Trophoblast cell (in vitro differentiated cells and primary cell): ENCODE data around the gene VMP1.

ENCODE experiments used
- DNase-seq, 2 donors: peaks; one replicate each; pipeline ENCODE4 v3.0.0-alpha.2; 2016
- H2AFZ ChIP-seq: 2 replicates; pipeline ENCODE4 v1.6.1; 2013; ENCODE audit warnings: low read length, moderate library complexity, mild to moderate bottlenecking; ENCODE audit not compliant: insufficient read depth, poor library complexity
- H2AK5ac ChIP-seq: 2 replicates; pipeline ENCODE4 v1.6.1; 2013; ENCODE audit warnings: mild to moderate bottlenecking, low read length
- H2BK120ac ChIP-seq: 2 replicates; pipeline ENCODE4 v1.6.1; 2013; ENCODE audit warnings: low read length, mild to moderate bottlenecking, moderate library complexity; ENCODE audit not compliant: insufficient read depth, poor library complexity
- H2BK12ac ChIP-seq: 2 replicates; pipeline ENCODE4 v1.6.1; 2013; ENCODE audit warnings: mild to moderate bottlenecking, low read length, moderate library complexity
- H2BK5ac ChIP-seq: 2 replicates; pipeline ENCODE4 v1.6.1; 2013; ENCODE audit warnings: low read length, low read depth, moderate library complexity, mild to moderate bottlenecking; ENCODE audit not compliant: poor library complexity
- H3K14ac ChIP-seq: 2 replicates; pipeline ENCODE4 v1.6.1; 2013; ENCODE audit warnings: mild to moderate bottlenecking, low read length
- H3K18ac ChIP-seq: 2 replicates; pipeline ENCODE4 v1.6.1; 2013; ENCODE audit warnings: mild to moderate bottlenecking, low read length
- H3K23ac ChIP-seq: 2 replicates; pipeline ENCODE4 v1.6.1; 2013; ENCODE audit warnings: low read length
- H3K27ac ChIP-seq: 2 replicates; pipeline ENCODE4 v1.5.1; 2013; ENCODE audit warnings: low read depth, mild to moderate bottlenecking, inconsistent platforms, low read length, moderate library complexity
- H3K27me3 ChIP-seq: 2 replicates; pipeline ENCODE4 v1.6.1; 2013; ENCODE audit warnings: inconsistent platforms, mild to moderate bottlenecking, low read length, moderate library complexity; ENCODE audit not compliant: insufficient read depth
- H3K36me3 ChIP-seq, 2 experiments: 1 replicate in 1 of 2; 2 replicates in 1 of 2; pipeline ENCODE4 v1.6.1; 2013; ENCODE audit warnings: low read length in 2 of 2, mild to moderate bottlenecking in 2 of 2, moderate library complexity in 1 of 2; ENCODE audit not compliant: insufficient read depth in 2 of 2, control insufficient read depth in 1 of 2
- H3K4ac ChIP-seq: 2 replicates; pipeline ENCODE4 v1.6.1; 2013; ENCODE audit warnings: low read depth, mild to moderate bottlenecking, low read length, moderate library complexity
- H3K4me1 ChIP-seq, 2 experiments: 1 replicate in 1 of 2; 2 replicates in 1 of 2; pipeline ENCODE4 v1.6.1; 2013; ENCODE audit warnings: low read length in 2 of 2, mild to moderate bottlenecking in 2 of 2, moderate library complexity in 1 of 2; ENCODE audit not compliant: insufficient read depth in 2 of 2, control insufficient read depth in 1 of 2
- H3K4me2 ChIP-seq: 2 replicates; pipeline ENCODE4 v1.6.1; 2013; ENCODE audit warnings: inconsistent platforms, mild to moderate bottlenecking, low read length, moderate library complexity
- H3K4me3 ChIP-seq: 2 replicates; pipeline ENCODE4 v1.5.1; 2013; ENCODE audit warnings: mild to moderate bottlenecking, low read depth, low read length, inconsistent platforms
- H3K79me1 ChIP-seq: one replicate; pipeline ENCODE4 v1.6.1; 2013; ENCODE audit warnings: low read length
- H3K79me2 ChIP-seq: 2 replicates; pipeline ENCODE4 v1.6.1; 2013; ENCODE audit warnings: low read length, mild to moderate bottlenecking; ENCODE audit not compliant: control insufficient read depth, insufficient read depth, poor library complexity
- H3K9ac ChIP-seq: 2 replicates; pipeline ENCODE4 v1.6.1; 2013; ENCODE audit warnings: mild to moderate bottlenecking, low read length
- H3K9me3 ChIP-seq: 2 replicates; pipeline ENCODE4 v1.6.1; 2013; ENCODE audit warnings: low read depth, mild to moderate bottlenecking, control low read depth, inconsistent platforms, low read length; ENCODE audit not compliant: insufficient read depth
- H4K12ac ChIP-seq: 2 replicates; pipeline ENCODE4 v1.6.1; 2013; ENCODE audit warnings: low read depth, mild to moderate bottlenecking, low read length, moderate library complexity
- H4K8ac ChIP-seq: 2 replicates; pipeline ENCODE4 v1.6.1; 2013; ENCODE audit warnings: low read depth, mild to moderate bottlenecking, low read length, moderate library complexity
- H4K91ac ChIP-seq: one replicate; pipeline ENCODE4 v1.6.1; 2013; ENCODE audit warnings: low read depth, mild to moderate bottlenecking, low read length, moderate library complexity
- WGBS: extraction: QIAGEN DNeasy Blood & Tissue Kit; methylation state at CpG from one replicate; pipeline ENCODE4 v1.1.7; 2013; ENCODE audit warnings: missing lambda C conversion rate; ENCODE audit not compliant: insufficient read length, insufficient coverage; ENCODE audit errors: extremely low coverage; 5-methylcytosine and 5-hydroxymethylcytosine counted together

VMP1 gene

GRCh38 chr17:59842901-59843652, 135.6 kb downstream of the VMP1 start:
- WGBS, result no CpG with 5 or more reads among the region's 13 CpGs

GRCh38 chr17:59844884-59845594, 137.6 kb downstream of the VMP1 start:
- Histone ChIP-seq H3K4me2 (no peak overlapping the region), H4K91ac (no peak overlapping the region), H4K12ac (no peak overlapping the region), H2AK5ac (no peak overlapping the region), H2AFZ (no peak overlapping the region), H4K8ac (no peak overlapping the region), H2BK120ac (no peak overlapping the region), H3K23ac (no peak overlapping the region), H3K4me3 (no peak overlapping the region), H2BK5ac (no peak overlapping the region), H3K9ac (no peak overlapping the region), H3K9me3 (no peaks in the 10 kb centered on the region), H3K27ac (peak overlapping the region; percentile 49), H3K4me1 (peaks cover 8 to 12% of the 10 kb centered on the region in 2 experiments), H3K18ac (no peak overlapping the region), H3K14ac (no peak overlapping the region), H3K36me3 (peaks cover 2 to 7% of the 10 kb centered on the region in 2 experiments), H3K79me2 (no peaks in the 10 kb centered on the region), H2BK12ac (no peak overlapping the region), H3K79me1 (peaks cover 8% of the 10 kb centered on the region), H3K4ac (no peak overlapping the region), H3K27me3 (no peaks in the 10 kb centered on the region)
- no peak for DNase-seq
- no CpG with 5 or more reads among the region's 3 CpGs for WGBS

More at GRCh38 chr17:59842901-59843652, 135.6 kb downstream of the VMP1 start:
- Histone ChIP-seq H2AK5ac (no peak overlapping the region), H3K4me3 (no peak overlapping the region), H3K27ac (peak overlapping the region; percentile 59), H2BK12ac (no peak overlapping the region), H3K23ac (no peak overlapping the region), H3K4me1 (peaks cover 8 to 12% of the 10 kb centered on the region in 2 experiments), H4K91ac (no peak overlapping the region), H3K4me2 (no peak overlapping the region), H3K79me1 (peaks cover 15% of the 10 kb centered on the region), H3K18ac (no peak overlapping the region), H3K14ac (no peak overlapping the region), H3K9me3 (no peaks in the 10 kb centered on the region), H2BK120ac (no peak overlapping the region), H2BK5ac (no peak overlapping the region), H3K79me2 (peaks cover 6% of the 10 kb centered on the region), H3K4ac (no peak overlapping the region), H3K36me3 (peaks cover 4 to 11% of the 10 kb centered on the region in 2 experiments), H4K12ac (no peak overlapping the region), H2AFZ (no peak overlapping the region), H4K8ac (no peak overlapping the region), H3K9ac (no peak overlapping the region), H3K27me3 (no peaks in the 10 kb centered on the region)
- peak; percentile 86 to 94 for DNase-seq

- H3K14ac ChIP-seq, result no peak overlapping the region
- H3K27me3 ChIP-seq, result no peaks in the 10 kb centered on the region
- no peak overlapping the region for H4K91ac ChIP-seq
- no peaks in the 10 kb centered on the region for H3K9me3 ChIP-seq
- peak overlapping the region; percentile 28 for H3K27ac ChIP-seq
- no CpG with 5 or more reads among the region's 3 CpGs for WGBS
- no peak overlapping the region for H2BK120ac ChIP-seq
- H2AK5ac ChIP-seq, result no peak overlapping the region
- no peak overlapping the region for H2BK5ac ChIP-seq
- H3K4me2 ChIP-seq, result peak overlapping the region; percentile 20
- no peak overlapping the region for H3K4me3 ChIP-seq
- peaks cover 2 to 4% of the 10 kb centered on the region in 2 experiments for H3K36me3 ChIP-seq
- H3K23ac ChIP-seq, result no peak overlapping the region
- H3K4me1 ChIP-seq, result peaks cover 8 to 12% of the 10 kb centered on the region in 2 experiments
- no peak overlapping the region for H3K9ac ChIP-seq
- no peak overlapping the region for H4K8ac ChIP-seq
- DNase-seq, result peak; percentile 90 to 95
- peaks cover 6% of the 10 kb centered on the region for H3K79me1 ChIP-seq
- H3K4ac ChIP-seq, result no peak overlapping the region
- no peaks in the 10 kb centered on the region for H3K79me2 ChIP-seq
- H2BK12ac ChIP-seq, result no peak overlapping the region
- H2AFZ ChIP-seq, result no peak overlapping the region
- no peak overlapping the region for H4K12ac ChIP-seq
- no peak overlapping the region for H3K18ac ChIP-seq
Observed at GRCh38 chr17:59845595-59846393, 138.3 kb downstream of the VMP1 start.

GRCh38 chr17:59846394-59847165, 139.1 kb downstream of the VMP1 start:
- Histone ChIP-seq H3K4me3 (no peak overlapping the region), H3K36me3 (peaks cover 2% of the 10 kb centered on the region in 2 experiments), H2BK12ac (peak overlapping the region; percentile 17), H3K14ac (no peak overlapping the region), H3K9ac (no peak overlapping the region), H3K9me3 (no peaks in the 10 kb centered on the region), H3K23ac (no peak overlapping the region), H4K8ac (no peak overlapping the region), H3K18ac (no peak overlapping the region), H3K4me1 (peaks cover 8 to 12% of the 10 kb centered on the region in 2 experiments), H2BK120ac (peak overlapping the region; percentile 26), H4K12ac (no peak overlapping the region), H4K91ac (no peak overlapping the region), H3K4ac (no peak overlapping the region), H3K27ac (peak overlapping the region; percentile 35), H2BK5ac (no peak overlapping the region), H3K27me3 (no peaks in the 10 kb centered on the region), H3K79me1 (peaks cover 6% of the 10 kb centered on the region), H3K4me2 (no peak overlapping the region), H3K79me2 (no peaks in the 10 kb centered on the region), H2AK5ac (no peak overlapping the region), H2AFZ (no peak overlapping the region)
- DNase-seq, result peak; percentile 70 to 85
- no CpG with 5 or more reads among the region's 7 CpGs for WGBS
